B cell (primary cell): ENCODE measurements around the gene GPLD1. TPM values are rescaled to one million over a fixed set of nuclear protein-coding genes. Genes with fewer than 3 reads are reported as not detected.

Experiments used
- ATAC-seq: fragments of 200-7000 bp; cut with Tn5 transposase; one replicate; pipeline ENCODE4 v1.10.0; 2021; ENCODE audit warnings: low read depth, mild to moderate bottlenecking, moderate number of reproducible peaks, moderate library complexity
- CTCF ChIA-PET: fragments of 350-600 bp; sonication (Branson Sonifier 250); formaldehyde crosslinking; loops from one replicate; lab custom pipeline; 2021; ENCODE audit warnings: antibody characterized with exemption, inconsistent platforms; lab: Charles Lee
- POLR2A ChIA-PET: fragments of 350-600 bp; sonication (Branson Sonifier 250); formaldehyde crosslinking; loops from one replicate; lab custom pipeline; 2021; ENCODE audit warnings: antibody characterized with exemption; lab: Charles Lee
- DNase-seq: peaks from one replicate; pipeline ENCODE4 v3.0.0; 2013
- H2AFZ ChIP-seq: 2 replicates; pipeline ENCODE4 v1.6.1; 2012; ENCODE audit warnings: mild to moderate bottlenecking, low read depth, low read length; ENCODE audit not compliant: insufficient read depth, poor library complexity, severe bottlenecking
- H3K27ac ChIP-seq, 2 donors: 1 replicate in 1 of 2; 2 replicates in 1 of 2; pipeline ENCODE4 v1.5.1; 2012 to 2013; ENCODE audit warnings: low read length in 2 of 2, mild to moderate bottlenecking in 2 of 2, moderate library complexity in 1 of 2
- H3K27me3 ChIP-seq, 4 experiments: fragments of 200-600 bp in 1 of 4; sonication (generic) in 1 of 4; replicated peaks in 1 of 4; 1 replicate in 2 of 4; 2 replicates in 2 of 4; pipeline versions ENCODE4 v1.6.1 to v1.7.0; 2013 to 2016; ENCODE audit warnings: low read length in 3 of 4, mild to moderate bottlenecking in 2 of 4, mixed read lengths in 1 of 4, moderate library complexity in 1 of 4; ENCODE audit not compliant: insufficient read depth in 4 of 4, control insufficient read depth in 3 of 4; ENCODE audit errors: control extremely low read depth in 1 of 4
- H3K36me3 ChIP-seq, 2 experiments: replicated peaks in 1 of 2; 1 replicate in 1 of 2; 2 replicates in 1 of 2; pipeline versions ENCODE4 v1.6.1 to v1.7.1; 2013; ENCODE audit warnings: low read length in 1 of 2; ENCODE audit not compliant: insufficient read depth in 2 of 2, control insufficient read depth in 1 of 2; ENCODE audit errors: control extremely low read depth in 1 of 2, extremely low read depth in 1 of 2
- H3K4me1 ChIP-seq, 2 donors: fragments of 200-600 bp in 1 of 2; sonication (generic) in 1 of 2; 1 replicate in 1 of 2; 2 replicates in 1 of 2; pipeline versions ENCODE4 v1.5.1 to v1.6.1; 2013 to 2017; ENCODE audit warnings: low read length in 2 of 2; ENCODE audit not compliant: control insufficient read depth in 2 of 2, insufficient read depth in 2 of 2
- H3K4me2 ChIP-seq: replicated peaks from 2 replicates; pipeline ENCODE3; 2012; ENCODE audit warnings: mild to moderate bottlenecking, low read depth, low read length; ENCODE audit not compliant: poor library complexity, severe bottlenecking
- H3K4me3 ChIP-seq, 5 experiments: fragments of 200-600 bp in 1 of 5; sonication (generic) in 1 of 5; 1 replicate in 3 of 5; 2 replicates in 2 of 5; pipeline versions ENCODE4 v1.5.1 to v1.7.0; 2011 to 2016; ENCODE audit warnings: low read length in 4 of 5, mild to moderate bottlenecking in 4 of 5, low read depth in 2 of 5, control low read depth in 1 of 5, moderate library complexity in 1 of 5; ENCODE audit not compliant: insufficient read depth in 1 of 5; ENCODE audit errors: control extremely low read depth in 1 of 5, extremely low read depth in 1 of 5
- H3K79me2 ChIP-seq: fragments of 200-600 bp; sonication (generic); one replicate; pipeline ENCODE4 v1.6.0; 2016; ENCODE audit warnings: low read length; ENCODE audit not compliant: control insufficient read depth, insufficient read depth
- H3K9ac ChIP-seq: fragments of 200-600 bp; sonication (generic); 2 replicates; pipeline ENCODE4 v1.6.1; 2017; ENCODE audit warnings: mild to moderate bottlenecking, low read length, moderate library complexity
- H3K9me3 ChIP-seq, 3 donors: one replicate each; pipeline versions ENCODE4 v1.6.1 to v1.7.1; 2013; ENCODE audit warnings: low read length in 2 of 3; ENCODE audit not compliant: control insufficient read depth in 2 of 3, insufficient read depth in 1 of 3; ENCODE audit errors: control extremely low read depth in 1 of 3
- H4K20me1 ChIP-seq: 2 replicates; pipeline ENCODE4 v1.6.0; 2012; ENCODE audit warnings: mild to moderate bottlenecking, low read length; ENCODE audit not compliant: insufficient read depth, control insufficient read depth, poor library complexity, severe bottlenecking
- H3K27ac Mint-ChIP-seq: one replicate; pipeline ENCODE4 v1.8.0; 2021; ENCODE audit warnings: mixed read lengths
- H3K27me3 Mint-ChIP-seq: one replicate; pipeline ENCODE4 v1.8.0; 2021; ENCODE audit warnings: mixed read lengths
- H3K4me1 Mint-ChIP-seq: one replicate; pipeline ENCODE4 v1.8.0; 2021; ENCODE audit warnings: mixed read lengths
- H3K4me3 Mint-ChIP-seq: one replicate; pipeline ENCODE4 v1.8.0; 2021; ENCODE audit warnings: mixed read lengths
- H3K9me3 Mint-ChIP-seq: one replicate; pipeline ENCODE4 v1.8.0; 2022; ENCODE audit warnings: mixed read lengths; ENCODE audit not compliant: insufficient read depth
- CTCF ChIP-seq: fragments of 200-600 bp; IDR thresholded peaks from one replicate; pipeline ENCODE4 v1.8.0; 2022; ENCODE audit warnings: antibody characterized with exemption, mild to moderate bottlenecking
- EZH2 ChIP-seq: IDR thresholded peaks from 2 replicates; pipeline ENCODE4 v1.6.1; 2012; ENCODE audit warnings: borderline replicate concordance, low read depth, mild to moderate bottlenecking, moderate library complexity, low read length; ENCODE audit not compliant: insufficient read depth, poor library complexity, severe bottlenecking
- WGBS: methylation state at CpG from one replicate; pipeline ENCODE4 v1.1.5; 2013; ENCODE audit warnings: missing lambda C conversion rate; ENCODE audit not compliant: insufficient coverage; 5-methylcytosine and 5-hydroxymethylcytosine counted together
- intact Hi-C: fragments of 100-400 bp; cut with micrococcal nuclease; formaldehyde crosslinking; loops from one replicate; pipeline ENCODE4 v1.10.0; 2022
- polyA plus RNA-seq: library from polyadenylated mRNA; depleted of rRNA; stranded (reverse); fragments of >200 nt; gene quantifications from 2 replicates; pipeline ENCODE4 v1.2.3, GENCODE V29; 2012
- total RNA-seq, 2 donors: library from RNA; stranded (reverse); fragments of 120-200 nt in 1 of 2; gene quantifications; 1 replicate in 1 of 2; 2 replicates in 1 of 2; pipeline versions ENCODE4 v1.2.3 to v1.2.4, GENCODE V29; 2013 to 2022

The GPLD1 gene
- total and polyA plus RNA-seq, 2 donors (not counting 1 experiment from before 2014, with no cell fraction given), result 1.9 to 7.0 TPM

GRCh38 chr6:24402697-24403500 is 86.5 kb downstream of the GPLD1 start, which contains the start of gene MRS2:
TSS of gene MRS2 (plus strand) at chr6:24402936. CDS start at chr6:24403047, 111 bp downstream.
- H3K79me2 ChIP-seq, result peaks cover 31% of the 10 kb centered on the region
- peaks cover 5 to 11% of the 10 kb centered on the region in 2 experiments for H3K36me3 ChIP-seq
- H3K27ac Mint-ChIP-seq, result peak within 1 kb of the TSS; percentile 83
- H3K4me3 ChIP-seq, result peak within 1 kb of the TSS; percentile 56 to 87 (median 78)
- H4K20me1 ChIP-seq, result peaks cover 25% of the 10 kb centered on the region
- peaks cover 10% of the 10 kb centered on the region for H3K27me3 Mint-ChIP-seq
- H2AFZ ChIP-seq, result peak within 1 kb of the TSS; percentile 91
- H3K4me3 Mint-ChIP-seq, result peak within 1 kb of the TSS; percentile 96
- DNase-seq (peak; percentile 86), ATAC-seq (peak; percentile 96)
- peaks cover 11 to 15% of the 10 kb centered on the region in 2 donors for H3K4me1 ChIP-seq
- peak within 1 kb of the TSS; percentile 86 for H3K4me2 ChIP-seq
- peaks cover 38% of the 10 kb centered on the region for H3K4me1 Mint-ChIP-seq
- under 1% methylated on average over 61 of the region's 63 CpGs for WGBS
- intact Hi-C loops, result loop anchor here (10.0 kb wide), 1 partner anchor 118 kb away; no protein-coding TSS in a partner anchor
- ChIA-PET CTCF (no interaction called here), POLR2A (no interaction called here)
- TF ChIP-seq CTCF, result no peak
- TF ChIP-seq EZH2, result no peak
- H3K27ac ChIP-seq, result peak within 1 kb of the TSS; percentile 2 to 15
- H3K9me3 ChIP-seq, result no peaks in the 10 kb centered on the region
- peaks cover 0 to 12% (median 3%) of the 10 kb centered on the region in 4 experiments for H3K27me3 ChIP-seq
- H3K9ac ChIP-seq, result peak within 1 kb of the TSS; percentile 80
- no peaks in the 10 kb centered on the region for H3K9me3 Mint-ChIP-seq

- Mint-ChIP-seq H3K4me3 (no peak overlapping the region), H3K9me3 (peaks cover 4% of the 10 kb centered on the region), H3K27ac (no peak overlapping the region), H3K4me1 (peaks cover 38% of the 10 kb centered on the region), H3K27me3 (peaks cover 23% of the 10 kb centered on the region)
- Histone ChIP-seq H3K4me1 (peaks cover 11 to 15% of the 10 kb centered on the region in 2 donors), H3K79me2 (peaks cover 31% of the 10 kb centered on the region), H3K36me3 (peaks cover 5% of the 10 kb centered on the region in 2 experiments), H3K4me2 (no peak overlapping the region), H3K27ac (no peak overlapping the region), H3K27me3 (peaks cover 0 to 18% (median 4%) of the 10 kb centered on the region in 4 experiments), H3K4me3 (no peak overlapping the region), H2AFZ (peak overlapping the region; percentile 91), H4K20me1 (peaks cover 15% of the 10 kb centered on the region), H3K9ac (no peak overlapping the region), H3K9me3 (peaks cover 0 to 4% (median 3%) of the 10 kb centered on the region in 3 donors)
- DNase-seq (no peak), ATAC-seq (no peak)
- ChIA-PET CTCF (no interaction called here), POLR2A (no interaction called here)
- TF ChIP-seq CTCF (no peak), EZH2 (no peak)
- WGBS, result 100% methylated on average over 3 of the region's 4 CpGs
- intact Hi-C loops, result loop anchor here (10.0 kb wide), 1 partner anchor 117 kb away; no protein-coding TSS in a partner anchor
These were observed 87.9 kb downstream of the GPLD1 start for GRCh38 chr6:24401458-24401857.
